RPMI8226 (cell line): ENCODE results near the gene MNAT1.
"Not testable (repeated sequence)": the region's sequence is repeated elsewhere in the genome, so short reads cannot be mapped to it uniquely, and the experiment has no call there.

Experiments
- DNase-seq: peaks from one replicate; pipeline ENCODE4 v3.0.0-alpha.2; 2015

Gene MNAT1

DNA sequence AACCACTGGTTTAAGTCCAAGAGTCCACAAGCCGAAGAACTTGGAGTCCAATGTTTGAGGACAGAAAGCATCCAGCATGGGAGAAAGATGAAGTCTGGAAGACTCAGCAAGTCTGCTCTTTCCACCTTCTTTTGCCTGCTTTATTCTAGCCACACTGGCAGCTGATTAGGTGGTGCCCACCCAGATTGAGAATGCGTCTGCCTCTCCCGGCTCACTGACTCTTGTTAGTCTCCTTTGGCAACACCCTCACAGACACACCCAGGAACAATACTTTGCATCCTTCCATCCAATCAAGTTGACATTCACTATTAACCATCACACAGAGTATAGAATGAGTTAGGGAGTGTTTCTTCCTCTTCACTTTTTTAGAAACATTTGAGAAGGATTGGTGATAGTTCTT, 156.1 kb downstream of the MNAT1 start:
- not testable (repeated sequence) for DNase-seq

- no peak for DNase-seq
These were observed 159.3 kb downstream of the MNAT1 start for GRCh38 chr14:60893911-60894310.

- no peak for DNase-seq
These were observed 169.8 kb downstream of the MNAT1 start for GRCh38 chr14:60904381-60904780.

GRCh38 chr14:60905923-60906322, 171.4 kb downstream of the MNAT1 start:
- DNase-seq: no peak

GRCh38 chr14:60915781-60916180, 181.2 kb downstream of the MNAT1 start:
- DNase-seq: no peak

- no peak for DNase-seq
These were observed 187.5 kb downstream of the MNAT1 start for GRCh38 chr14:60922050-60922449.

- no peak for DNase-seq
These were observed 190.7 kb downstream of the MNAT1 start for GRCh38 chr14:60925286-60925685.

GRCh38 chr14:60926002-60926401, 191.4 kb downstream of the MNAT1 start:
- no peak for DNase-seq

GRCh38 chr14:60931218-60931617, 196.7 kb downstream of the MNAT1 start:
- DNase-seq: no peak

GRCh38 chr14:60933920-60934655, 199.5 kb downstream of the MNAT1 start:
- no peak for DNase-seq

DNA sequence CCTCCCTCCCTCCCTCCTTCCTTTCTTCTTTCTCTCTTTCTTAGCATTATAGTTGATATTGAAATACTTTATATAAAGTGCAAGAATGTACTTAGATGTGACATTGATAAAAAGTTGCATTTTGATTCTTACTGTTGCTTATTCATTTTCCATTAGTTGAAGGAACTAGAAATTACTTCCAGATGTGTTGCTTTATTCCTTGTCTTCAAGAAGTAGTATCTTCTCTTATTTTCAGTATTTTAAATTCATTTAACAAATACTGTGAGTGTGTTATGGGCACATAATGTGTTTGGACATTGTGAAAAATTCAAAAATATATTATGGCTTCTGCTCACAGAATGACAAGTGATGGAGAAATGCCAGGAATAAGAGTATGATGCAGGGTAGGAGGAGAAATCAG, 200.8 kb downstream of the MNAT1 start:
- DNase-seq: no peak

DNA sequence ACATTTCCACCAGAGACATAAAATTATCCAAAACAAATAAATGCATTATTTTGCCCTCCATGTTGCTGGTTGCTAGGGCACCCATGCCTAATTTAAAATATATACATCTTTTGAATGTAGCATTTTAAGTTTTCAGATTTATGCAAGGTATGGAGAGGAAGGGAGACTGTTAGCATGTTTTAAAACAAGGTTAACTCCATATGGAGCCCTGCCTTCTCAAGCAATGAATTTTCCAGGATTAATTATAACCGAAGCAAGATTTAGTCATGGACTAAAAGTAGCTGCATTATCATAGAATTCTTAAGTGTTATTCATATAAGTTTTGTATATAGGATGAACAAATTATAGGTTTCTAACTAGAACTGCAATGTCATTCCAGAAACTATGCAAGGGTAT, 209.1 kb downstream of the MNAT1 start:
- DNase-seq: no peak

- no peak for DNase-seq
These were observed 209.6 kb downstream of the MNAT1 start for GRCh38 chr14:60944204-60944603.

DNA sequence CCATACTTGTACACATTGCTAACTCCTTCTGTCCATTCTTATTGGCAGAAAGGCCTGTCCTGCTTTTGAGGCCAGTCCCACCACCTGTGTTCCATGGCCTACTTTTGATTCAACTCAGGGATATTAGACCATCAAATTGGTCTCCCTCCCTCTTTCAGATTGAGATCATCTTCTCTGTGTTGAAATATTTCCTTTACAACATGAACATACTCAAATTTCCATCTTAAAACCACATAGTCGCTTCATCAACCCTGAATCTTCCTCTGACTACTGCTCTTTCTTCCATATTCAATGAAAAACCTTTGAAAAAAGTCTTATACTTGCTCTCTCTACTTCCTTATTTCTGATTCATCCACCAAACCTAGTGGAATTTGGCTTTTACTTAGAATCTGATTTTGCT, 211.4 kb downstream of the MNAT1 start:
- no peak for DNase-seq

DNA sequence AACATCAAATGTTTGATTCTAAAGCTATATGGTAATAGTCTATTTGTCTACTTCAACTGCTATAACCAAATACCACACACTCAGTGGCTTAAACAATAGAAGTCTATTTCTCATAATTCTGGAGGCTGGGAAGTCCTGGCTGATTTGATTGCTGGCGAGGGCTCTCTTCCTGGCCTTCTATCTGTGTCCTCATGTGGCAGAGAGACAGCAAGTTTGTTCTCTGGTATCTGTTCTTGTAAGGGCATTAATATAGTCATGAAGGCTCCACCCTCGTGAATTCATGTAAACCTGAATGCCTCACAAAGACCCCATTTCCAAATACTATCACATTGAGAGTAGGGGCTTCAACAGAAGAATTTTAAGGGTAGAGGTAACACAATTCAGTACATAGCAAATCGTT, 212.2 kb downstream of the MNAT1 start:
- no peak for DNase-seq

DNA sequence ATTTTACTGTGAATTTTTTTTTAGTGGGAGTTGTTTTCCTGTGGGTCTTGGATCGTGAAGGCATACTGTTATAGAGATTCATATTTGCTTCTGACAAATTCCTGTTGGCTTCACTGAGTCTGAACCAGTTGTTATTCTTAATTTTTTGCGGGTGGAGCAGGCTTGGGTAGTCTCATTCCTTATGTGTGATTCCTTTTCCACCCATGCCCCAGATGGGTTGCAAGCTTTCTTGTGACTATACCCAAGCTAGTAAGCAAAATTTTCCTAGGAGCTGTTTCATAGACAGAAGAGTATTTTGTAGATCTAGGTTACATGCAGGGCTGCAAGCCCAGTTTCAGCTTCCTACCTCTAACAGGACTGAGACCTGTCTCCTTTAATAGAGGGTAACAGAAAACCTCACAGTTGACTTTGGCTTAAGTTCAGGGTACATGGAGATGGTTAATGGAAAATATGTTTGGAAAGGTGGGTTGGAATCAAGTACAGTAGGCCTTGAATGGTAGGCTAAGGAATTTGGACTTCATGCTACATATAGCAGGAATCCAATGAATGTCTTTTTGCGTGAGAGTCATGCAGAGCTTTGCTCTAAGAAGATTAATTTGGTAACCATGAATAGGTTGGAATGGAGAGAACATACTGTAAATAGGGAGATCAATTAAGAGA, 217.3 kb downstream of the MNAT1 start:
- no peak for DNase-seq

DNA sequence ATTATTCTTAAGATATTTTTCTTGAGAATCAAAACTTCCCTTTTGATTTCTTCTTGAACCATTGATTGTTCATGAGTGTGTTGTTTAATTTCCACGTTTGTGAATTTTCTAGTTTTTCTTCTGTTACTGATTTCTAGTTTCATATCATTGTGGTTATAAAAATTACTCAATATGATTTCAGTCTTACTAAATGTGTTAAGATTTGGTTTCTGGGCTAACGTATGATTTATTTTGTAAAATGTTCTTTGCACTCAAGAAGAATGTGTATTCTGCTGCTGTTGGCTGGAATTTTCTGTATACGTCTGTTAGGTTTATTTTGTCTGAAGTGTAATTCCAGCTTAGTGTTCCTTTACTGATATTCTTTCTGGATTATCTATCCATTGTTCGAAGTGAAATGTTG, 221.6 kb downstream of the MNAT1 start:
- DNase-seq: no peak

DNA sequence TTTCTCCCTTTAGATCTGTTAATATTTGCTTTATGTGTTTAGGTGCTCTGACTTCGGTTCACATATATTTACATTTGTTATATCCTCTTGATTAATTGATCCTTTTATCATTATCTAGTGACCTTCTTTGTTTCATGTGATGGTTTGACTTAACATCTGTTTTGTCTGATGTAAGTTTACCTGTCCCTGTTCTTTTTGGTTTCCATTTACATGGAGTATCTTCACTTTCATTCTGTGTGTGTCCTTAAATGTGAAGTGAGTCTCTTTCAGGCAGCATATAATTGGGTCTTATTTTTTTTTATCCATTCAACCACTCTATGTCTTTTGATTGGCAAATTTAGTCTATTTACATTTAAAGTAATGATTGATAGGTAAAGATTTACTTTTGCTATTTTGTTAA, 222.1 kb downstream of the MNAT1 start:
- no peak for DNase-seq

- no peak for DNase-seq
These were observed 223.6 kb downstream of the MNAT1 start for GRCh38 chr14:60958146-60958545.

DNA sequence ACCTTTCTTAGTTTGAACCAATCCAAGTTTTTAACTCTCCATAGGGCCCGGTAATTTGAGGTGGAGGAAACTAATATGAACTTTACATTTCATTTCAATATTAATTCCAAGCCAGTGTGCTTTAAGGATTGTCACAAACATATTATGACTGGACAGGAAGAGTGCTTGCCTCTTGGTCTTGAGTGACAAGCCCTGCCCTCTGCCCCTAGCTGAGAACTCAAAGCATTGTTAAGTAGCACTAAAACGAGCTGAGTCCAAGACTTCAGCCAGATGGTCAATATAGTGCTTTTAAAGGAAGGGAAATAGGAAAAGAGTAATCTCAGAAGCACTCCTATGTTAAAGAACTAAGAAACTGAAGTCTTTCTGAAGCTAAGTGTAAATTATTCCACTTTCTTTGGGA, 229.2 kb downstream of the MNAT1 start:
- DNase-seq: no peak

DNA sequence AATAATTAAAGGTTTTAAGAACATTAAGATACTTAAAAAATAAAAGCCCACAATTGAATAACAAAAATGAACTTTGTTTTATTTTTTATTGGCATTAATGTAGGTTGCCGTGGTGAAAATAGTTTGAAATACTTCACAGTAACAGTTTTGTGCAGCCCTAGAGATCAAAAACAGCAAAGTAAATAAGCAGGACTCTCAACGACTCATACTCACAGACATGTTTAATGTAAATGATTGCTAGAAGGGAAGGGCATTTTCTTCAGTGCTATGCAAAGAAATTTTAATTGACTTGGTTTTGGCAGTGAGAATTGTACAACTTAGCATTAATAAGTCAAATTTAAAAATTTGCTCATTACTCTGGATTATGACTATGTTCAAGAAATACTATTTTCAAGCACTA, 230.3 kb downstream of the MNAT1 start:
- DNase-seq: no peak

DNA sequence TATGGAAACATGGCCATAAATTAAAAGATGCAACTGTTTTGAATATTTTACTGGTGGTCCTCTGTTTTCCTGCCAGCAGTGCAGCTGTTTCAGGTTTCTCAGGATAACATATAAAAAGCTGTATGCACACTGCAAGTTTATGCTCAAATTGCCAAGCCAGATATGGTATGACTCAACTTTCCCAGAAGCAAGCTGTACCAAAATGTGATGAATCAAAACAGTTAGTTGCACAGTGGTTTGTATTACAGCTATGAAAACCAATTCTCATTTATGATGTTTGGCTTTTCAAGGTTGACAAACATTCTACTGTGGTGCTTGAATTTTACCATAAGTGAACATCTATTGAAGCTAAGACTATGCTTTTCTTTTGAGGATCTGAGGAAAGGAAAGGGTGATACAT, 230.8 kb downstream of the MNAT1 start:
- DNase-seq: no peak

DNA sequence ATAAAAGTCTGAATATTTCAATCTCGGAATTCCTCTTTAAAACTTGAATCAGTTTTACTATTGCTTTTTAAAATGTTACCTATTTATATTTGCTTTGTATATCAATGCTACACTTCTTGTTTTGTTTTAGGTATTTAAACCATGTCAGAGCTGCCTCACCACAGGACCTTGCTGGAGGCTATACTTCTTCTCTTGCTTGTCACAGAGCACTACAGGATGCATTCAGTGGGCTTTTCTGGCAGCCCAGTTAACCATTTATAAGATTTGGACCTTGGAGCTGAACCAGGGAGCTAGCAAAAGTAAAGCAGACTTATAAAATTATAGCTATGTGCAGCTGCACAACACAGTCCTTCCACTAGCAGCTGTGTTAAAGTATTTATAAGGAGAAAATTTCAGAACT, 233.5 kb downstream of the MNAT1 start:
- no peak for DNase-seq

GRCh38 chr14:60968671-60969070, 234.1 kb downstream of the MNAT1 start:
- DNase-seq: no peak

DNA sequence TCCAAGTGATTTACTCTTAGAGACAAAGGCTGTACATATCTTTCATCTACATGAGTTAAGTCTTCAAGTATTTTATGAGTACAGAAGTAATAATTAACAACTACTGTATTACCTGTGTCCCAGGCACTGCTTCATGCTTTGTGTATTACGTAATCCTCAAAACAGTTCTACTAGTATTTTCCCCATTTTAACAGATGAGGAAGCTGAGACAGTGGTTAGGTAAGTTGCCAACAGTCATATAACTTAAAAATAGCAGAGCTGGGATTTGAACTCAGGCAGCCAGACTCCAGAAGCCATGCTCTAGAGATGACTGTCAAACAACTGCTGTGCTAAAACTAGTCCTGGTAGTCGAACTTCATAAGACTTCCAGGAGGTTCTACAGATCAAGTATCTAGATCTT, 235.6 kb downstream of the MNAT1 start:
- DNase-seq: no peak
